ENCODE measurements around the gene FBXO11. TPM values are rescaled to one million over a fixed set of nuclear protein-coding genes. Genes with fewer than 3 reads are reported as not detected.

FBXO11 gene
- total RNA-seq, 2 experiments from 2014 or later = 47.3 to 48.1 TPM

DNA sequence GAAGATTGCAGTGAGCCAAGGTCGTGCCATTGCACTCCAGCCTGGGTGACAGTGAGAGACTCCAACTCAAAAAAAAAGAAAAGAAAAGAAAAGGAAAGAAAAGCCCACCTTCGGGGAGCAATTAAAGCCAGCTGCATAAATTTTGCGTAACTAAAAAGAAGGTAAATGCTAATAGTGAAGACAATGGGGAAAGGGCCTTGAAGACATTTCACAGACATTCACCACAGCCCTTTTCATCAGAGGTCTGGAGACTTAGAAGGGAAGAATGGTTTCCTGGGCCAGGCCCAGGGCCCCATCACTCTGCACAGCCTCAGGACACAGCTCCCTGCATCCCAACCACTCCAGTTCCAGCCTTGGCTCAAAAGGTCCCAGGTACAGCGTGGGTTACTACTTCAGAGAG is 158.4 kb downstream of the FBXO11 start:
- DNase-seq = no peak
- no peak overlapping the region for H3K4me3 Mint-ChIP-seq
- H3K27ac Mint-ChIP-seq = no peak overlapping the region
- ChIA-PET CTCF (interaction anchor here (0.6 to 1.4 kb wide), 2 partner anchors 12 to 20 kb away, joined by 3 to 4 read pairs; no protein-coding TSS in a partner anchor), POLR2A (no interaction called here)
- TF ChIP-seq, protein P1, sequence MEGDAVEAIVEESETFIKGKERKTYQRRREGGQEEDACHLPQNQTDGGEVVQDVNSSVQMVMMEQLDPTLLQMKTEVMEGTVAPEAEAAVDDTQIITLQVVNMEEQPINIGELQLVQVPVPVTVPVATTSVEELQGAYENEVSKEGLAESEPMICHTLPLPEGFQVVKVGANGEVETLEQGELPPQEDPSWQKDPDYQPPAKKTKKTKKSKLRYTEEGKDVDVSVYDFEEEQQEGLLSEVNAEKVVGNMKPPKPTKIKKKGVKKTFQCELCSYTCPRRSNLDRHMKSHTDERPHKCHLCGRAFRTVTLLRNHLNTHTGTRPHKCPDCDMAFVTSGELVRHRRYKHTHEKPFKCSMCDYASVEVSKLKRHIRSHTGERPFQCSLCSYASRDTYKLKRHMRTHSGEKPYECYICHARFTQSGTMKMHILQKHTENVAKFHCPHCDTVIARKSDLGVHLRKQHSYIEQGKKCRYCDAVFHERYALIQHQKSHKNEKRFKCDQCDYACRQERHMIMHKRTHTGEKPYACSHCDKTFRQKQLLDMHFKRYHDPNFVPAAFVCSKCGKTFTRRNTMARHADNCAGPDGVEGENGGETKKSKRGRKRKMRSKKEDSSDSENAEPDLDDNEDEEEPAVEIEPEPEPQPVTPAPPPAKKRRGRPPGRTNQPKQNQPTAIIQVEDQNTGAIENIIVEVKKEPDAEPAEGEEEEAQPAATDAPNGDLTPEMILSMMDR (IDR thresholded peaks at IDR 0.05) = no peak
- peaks cover 5% of the 10 kb centered on the region for H3K4me1 Mint-ChIP-seq (ENCODE audit: low read depth)
- H3K27me3 Mint-ChIP-seq = peaks cover 8% of the 10 kb centered on the region
- ATAC-seq = no peak
- intact Hi-C loops (cut with micrococcal nuclease) = no loop called here
- H3K36me3 Mint-ChIP-seq (ENCODE audit: low read depth) = no peaks in the 10 kb centered on the region
- H3K9me3 Mint-ChIP-seq = peaks cover 5% of the 10 kb centered on the region

GRCh38 chr2:47744074-47744473 is 162.2 kb downstream of the FBXO11 start:
- no peak overlapping the region for H3K4me3 Mint-ChIP-seq
- TF ChIP-seq, protein P1 (IDR thresholded peaks at IDR 0.05) = no peak
- no peak overlapping the region for H3K27ac Mint-ChIP-seq
- no peaks in the 10 kb centered on the region for H3K4me1 Mint-ChIP-seq (ENCODE audit: low read depth)
- peaks cover 11% of the 10 kb centered on the region for H3K27me3 Mint-ChIP-seq
- CTCF ChIA-PET = interaction anchor here (1.6 kb wide), 1 partner anchor 23 kb away, joined by 4 read pairs; no protein-coding TSS in a partner anchor
- POLR2A ChIA-PET = no interaction called here
- DNase-seq (no peak), ATAC-seq (no peak)
- intact Hi-C loops (cut with micrococcal nuclease) = no loop called here
- H3K9me3 Mint-ChIP-seq = peaks cover 5% of the 10 kb centered on the region
- no peaks in the 10 kb centered on the region for H3K36me3 Mint-ChIP-seq (ENCODE audit: low read depth)

GRCh38 chr2:47741637-47742036 is 164.7 kb downstream of the FBXO11 start:
- ATAC-seq (no peak), DNase-seq (no peak)
- Mint-ChIP-seq H3K4me1 (ENCODE audit: low read depth) (no peaks in the 10 kb centered on the region), H3K4me3 (no peak overlapping the region), H3K36me3 (ENCODE audit: low read depth) (no peaks in the 10 kb centered on the region), H3K9me3 (no peaks in the 10 kb centered on the region), H3K27me3 (peaks cover 11% of the 10 kb centered on the region), H3K27ac (no peak overlapping the region)
- ChIA-PET CTCF (interaction anchor here (0.8 kb wide), 1 partner anchor 26 kb away, joined by 4 read pairs; no protein-coding TSS in a partner anchor), POLR2A (interaction anchor here (0.6 kb wide), 1 partner anchor 60 kb away, joined by 3 read pairs; no protein-coding TSS in a partner anchor)
- TF ChIP-seq, protein P1 (IDR thresholded peaks at IDR 0.05) = no peak
- intact Hi-C loops (cut with micrococcal nuclease) = no loop called here

DNA sequence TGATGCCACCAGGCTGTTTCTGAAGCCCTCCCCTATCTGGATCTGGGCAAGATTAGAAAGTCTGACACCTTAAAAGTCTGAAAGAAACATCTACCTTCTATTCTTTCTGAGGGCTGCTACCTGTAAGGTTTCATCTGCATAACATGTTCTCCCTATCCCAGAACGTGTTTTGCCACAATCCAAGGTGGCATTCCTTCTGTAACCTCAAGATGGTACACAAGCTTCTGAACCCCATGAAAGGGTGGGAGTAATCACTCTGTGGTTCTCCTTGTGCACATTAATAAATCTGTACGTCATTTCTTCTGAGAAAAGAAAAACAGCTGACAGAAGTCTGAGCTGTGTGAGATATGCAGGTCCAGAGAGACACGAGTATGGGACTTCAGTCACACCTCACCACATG is 165.2 kb downstream of the FBXO11 start:
- no peak overlapping the region for H3K4me3 Mint-ChIP-seq
- no peaks in the 10 kb centered on the region for H3K9me3 Mint-ChIP-seq
- H3K27me3 Mint-ChIP-seq = peaks cover 9% of the 10 kb centered on the region
- ChIA-PET POLR2A (interaction anchor here (0.6 kb wide), 1 partner anchor 59 kb away, joined by 3 read pairs; no protein-coding TSS in a partner anchor), CTCF (no interaction called here)
- no peak overlapping the region for H3K27ac Mint-ChIP-seq
- DNase-seq = no peak
- H3K36me3 Mint-ChIP-seq (ENCODE audit: low read depth) = no peaks in the 10 kb centered on the region
- no peak for ATAC-seq
- intact Hi-C loops (cut with micrococcal nuclease) = no loop called here
- TF ChIP-seq, protein P1 (IDR thresholded peaks at IDR 0.05) = no peak
- H3K4me1 Mint-ChIP-seq (ENCODE audit: low read depth) = no peaks in the 10 kb centered on the region

Other genes with a start within 250 kb of the FBXO11 start
- 100 to 1,000 TPM; 145 to 151 TPM for gene MSH6, start 123.4 kb downstream of the FBXO11 start, total RNA-seq

Measured in activated CD8-positive, alpha-beta T cell treated with anti-CD3 and anti-CD28 coated beads for 36 hours (primary cell).